Hepatocyte (in vitro differentiated cells): ENCODE measurements around the gene TRAF3IP1.

ENCODE experiments used
- CTCF ChIP-seq: fragments of 200-600 bp; sonication (generic); IDR thresholded peaks from 2 replicates; pipeline ENCODE4 v1.5.1; 2016; ENCODE audit warnings: antibody characterized with exemption, mild to moderate bottlenecking; ENCODE audit not compliant: poor library complexity
- EZH2 ChIP-seq: fragments of 200-600 bp; sonication (generic); IDR thresholded peaks from 2 replicates; pipeline ENCODE4 v1.6.1; 2016; ENCODE audit warnings: antibody characterized with exemption, mild to moderate bottlenecking, borderline replicate concordance

GRCh38 chr2:238281826-238282480, 38.4 kb upstream of the TRAF3IP1 start:
- TF ChIP-seq CTCF, result no peak
- TF ChIP-seq EZH2, result no peak
